Keratinocyte (primary cell): ENCODE measurements around the gene LHFPL4. TPM values are rescaled to one million over a fixed set of nuclear protein-coding genes. Genes with fewer than 3 reads are reported as not detected.

Experiments used
- DNase-seq: peaks from one replicate; pipeline ENCODE4 v3.0.0-alpha.2; 2011; ENCODE audit warnings: low read depth, missing footprints, low spot score
- FAIRE-seq: peaks from 2 replicates; lab custom pipeline; 2011; peaks lifted over from hg19 to GRCh38; lab: Jason Lieb, UNC
- H2AFZ ChIP-seq: 2 replicates; pipeline ENCODE4 v1.6.0; 2012; ENCODE audit warnings: low read length, control low read depth, inconsistent platforms; ENCODE audit not compliant: control insufficient read depth
- H3K27ac ChIP-seq: 2 replicates; pipeline ENCODE4 v1.5.1; 2011; ENCODE audit warnings: low read length; ENCODE audit not compliant: control insufficient read depth, insufficient read depth
- H3K27me3 ChIP-seq: 3 replicates; pipeline ENCODE4 v1.6.0; 2011; ENCODE audit warnings: low read length; ENCODE audit not compliant: control insufficient read depth, insufficient read depth; ENCODE audit errors: extremely low read depth
- H3K36me3 ChIP-seq, 2 experiments: 2 replicates in 1 of 2; 3 replicates in 1 of 2; pipeline ENCODE4 v1.5.1; 2011; ENCODE audit warnings: low read length in 2 of 2, mild to moderate bottlenecking in 1 of 2; ENCODE audit not compliant: control insufficient read depth in 2 of 2, insufficient read depth in 2 of 2; ENCODE audit errors: extremely low read depth in 1 of 2
- H3K4me1 ChIP-seq: 3 replicates; pipeline ENCODE4 v1.5.1; 2011; ENCODE audit warnings: low read length; ENCODE audit not compliant: control insufficient read depth, insufficient read depth; ENCODE audit errors: extremely low read depth
- H3K4me2 ChIP-seq: 3 replicates; pipeline ENCODE4 v1.6.0; 2011; ENCODE audit warnings: low read depth, low read length; ENCODE audit not compliant: control insufficient read depth, insufficient read depth; ENCODE audit errors: extremely low read depth
- H3K4me3 ChIP-seq, 3 experiments: fragments of 200-600 bp in 1 of 3; sonication (generic) in 1 of 3; 2 replicates in 2 of 3; 3 replicates in 1 of 3; pipeline ENCODE4 v1.5.1; 2011 to 2016; ENCODE audit warnings: low read length in 3 of 3, mild to moderate bottlenecking in 3 of 3, control low read depth in 2 of 3, inconsistent platforms in 1 of 3, low read depth in 1 of 3, mixed read lengths in 1 of 3, mixed run types in 1 of 3, moderate library complexity in 1 of 3; ENCODE audit not compliant: control insufficient read depth in 2 of 3, insufficient read depth in 2 of 3; ENCODE audit errors: extremely low read depth in 1 of 3
- H3K79me2 ChIP-seq: 2 replicates; pipeline ENCODE4 v1.6.0; 2012; ENCODE audit warnings: low read length; ENCODE audit not compliant: control insufficient read depth, insufficient read depth
- H3K9ac ChIP-seq: 3 replicates; pipeline ENCODE4 v1.6.0; 2011; ENCODE audit warnings: low read length; ENCODE audit not compliant: control insufficient read depth, insufficient read depth; ENCODE audit errors: extremely low read depth
- H3K9me1 ChIP-seq: 3 replicates; pipeline ENCODE4 v1.6.0; 2011; ENCODE audit warnings: low read length; ENCODE audit not compliant: control insufficient read depth, insufficient read depth; ENCODE audit errors: extremely low read depth
- H3K9me3 ChIP-seq: 2 replicates; pipeline ENCODE4 v1.5.1; 2012; ENCODE audit warnings: low read depth, low read length; ENCODE audit not compliant: control insufficient read depth
- H4K20me1 ChIP-seq: 3 replicates; pipeline ENCODE4 v1.6.0; 2011; ENCODE audit warnings: low read length; ENCODE audit not compliant: control insufficient read depth, insufficient read depth; ENCODE audit errors: extremely low read depth
- CTCF ChIP-seq, 3 experiments: IDR thresholded peaks in 1 of 3; conservative IDR thresholded peaks in 1 of 3; optimal IDR thresholded peaks in 1 of 3; 2 replicates in 2 of 3; 3 replicates in 1 of 3; pipeline versions ENCODE3 to v1.5.1; 2011; ENCODE audit warnings: low read length in 3 of 3, mild to moderate bottlenecking in 3 of 3, moderate library complexity in 2 of 3, control low read depth in 1 of 3, inconsistent platforms in 1 of 3; ENCODE audit not compliant: insufficient read depth in 2 of 3; ENCODE audit errors: extremely low read depth in 1 of 3
- EZH2 ChIP-seq: IDR thresholded peaks from one replicate; pipeline ENCODE4 v1.6.1; 2012; ENCODE audit warnings: inconsistent platforms, mild to moderate bottlenecking, low read length, moderate library complexity
- dilution Hi-C: fragments of 300-500 bp; cut with MboI; formaldehyde crosslinking; loops from one replicate; pipeline ENCODE4 v1.7.0; 2020; ENCODE audit warnings: low sequenced_read_pairs; ENCODE audit not compliant: extremely low pct_ligation_motif_present
- polyA plus RNA-seq, 5 experiments: library from polyadenylated mRNA; depleted of rRNA in 3 of 5; stranded (reverse) in 3 of 5; stranded (forward) in 1 of 5; unstranded in 1 of 5; fragments of >200 nt; gene quantifications; 1 replicate in 1 of 5; 2 replicates in 3 of 5; 3 replicates in 1 of 5; pipeline versions ENCODE4 v1.2.1 to v1.2.3, GENCODE V29; 2011 to 2012; ENCODE audit warnings: missing spikeins in 2 of 5, low read depth in 1 of 5, low replicate concordance in 1 of 5

LHFPL4 gene
- polyA plus RNA-seq, 1 donor (not counting 4 experiments of a cell fraction or from before 2014, with no cell fraction given), result not detected

- FAIRE-seq, result no peak
- Histone ChIP-seq H3K36me3 (no peaks in the 10 kb centered on the region), H3K4me3 (no peak overlapping the region), H3K9me3 (no peaks in the 10 kb centered on the region), H3K9me1 (no peaks in the 10 kb centered on the region), H3K9ac (no peak overlapping the region), H3K79me2 (no peaks in the 10 kb centered on the region), H4K20me1 (no peaks in the 10 kb centered on the region), H3K27me3 (peaks cover 29% of the 10 kb centered on the region), H3K4me1 (no peaks in the 10 kb centered on the region), H3K4me2 (no peak overlapping the region), H3K27ac (no peak overlapping the region), H2AFZ (no peak overlapping the region)
- dilution Hi-C loops, result no loop called here
- TF ChIP-seq EZH2, result no peak
- TF ChIP-seq CTCF (optimal IDR thresholded peaks at IDR 0.05 in 1 of 3, IDR thresholded peaks at IDR 0.05 in 1 of 3, conservative IDR thresholded peaks at IDR 0.05 in 1 of 3; ENCODE audit: extremely low read depth in 1 of 3, insufficient read depth in 2 of 3, low read length in 3 of 3), result no peak
- no peak for DNase-seq
These were observed 2.6 kb downstream of the LHFPL4 start for GRCh38 chr3:9550999-9551398.

GRCh38 chr3:9549600-9549999, 4.0 kb downstream of the LHFPL4 start:
- dilution Hi-C loops, result no loop called here

More at GRCh38 chr3:9549600-9549999, 4.0 kb downstream of the LHFPL4 start:
- Histone ChIP-seq H3K36me3 (no peaks in the 10 kb centered on the region), H3K9me1 (no peaks in the 10 kb centered on the region), H3K27me3 (peaks cover 27% of the 10 kb centered on the region), H3K27ac (no peak overlapping the region), H3K4me2 (no peak overlapping the region), H3K4me1 (no peaks in the 10 kb centered on the region), H3K4me3 (no peak overlapping the region), H4K20me1 (no peaks in the 10 kb centered on the region), H3K79me2 (no peaks in the 10 kb centered on the region), H2AFZ (no peak overlapping the region), H3K9ac (no peak overlapping the region), H3K9me3 (no peaks in the 10 kb centered on the region)
- FAIRE-seq, result no peak
- no peak for DNase-seq
- TF ChIP-seq EZH2, result no peak
- TF ChIP-seq CTCF (optimal IDR thresholded peaks at IDR 0.05 in 1 of 3, IDR thresholded peaks at IDR 0.05 in 1 of 3, conservative IDR thresholded peaks at IDR 0.05 in 1 of 3; ENCODE audit: extremely low read depth in 1 of 3, insufficient read depth in 2 of 3, low read length in 3 of 3), result no peak
